Measurements from ENCODE around the gene PLAC8L1.

Gene PLAC8L1

DNA sequence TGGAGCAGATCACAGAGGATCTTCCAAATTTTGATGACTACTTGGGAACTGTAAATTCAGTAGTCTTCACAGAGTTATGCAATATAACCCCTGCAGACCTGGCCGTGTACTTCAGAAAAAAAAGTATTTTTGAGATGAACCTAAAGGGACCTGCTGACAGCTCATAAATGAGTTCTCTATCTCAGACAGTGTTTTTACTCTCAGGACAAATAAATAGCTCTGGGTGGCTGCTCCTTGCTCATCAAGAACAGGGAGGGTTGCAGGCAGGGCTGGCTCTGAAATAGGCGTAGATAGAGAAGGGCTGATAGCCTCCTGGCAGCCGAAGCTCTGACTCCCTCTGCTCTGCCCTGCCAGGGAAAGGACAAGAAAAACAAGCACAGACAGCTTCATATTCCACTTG, 64.8 kb downstream of the PLAC8L1 start:
- DNase-seq = no peak

GRCh38 chr5:146039420-146039819, 66.0 kb downstream of the PLAC8L1 start:
- DNase-seq = no peak

GRCh38 chr5:146034605-146035004, 70.8 kb downstream of the PLAC8L1 start:
- no peak for DNase-seq
